22Rv1 (cell line): ENCODE measurements around the gene ASGR2.

Source experiments
- CTCF ChIP-seq: fragments of 450-650 bp; IDR thresholded peaks from 2 replicates; pipeline ENCODE4 v1.5.1; 2017; ENCODE audit warnings: mild to moderate bottlenecking
- ZFX ChIP-seq: fragments of 450-650 bp; IDR thresholded peaks from 2 replicates; pipeline ENCODE4 v1.6.1; 2017; ENCODE audit warnings: antibody characterized with exemption, borderline replicate concordance

- TF ChIP-seq CTCF (no peak), ZFX (no peak)
These were observed 31.5 kb upstream of the ASGR2 start for GRCh38 chr17:7146115-7146514.
